Omental fat pad (tissue), 4 donors: Measurements from ENCODE around the gene SHISA7. TPM values are rescaled to one million over a fixed set of nuclear protein-coding genes. Genes with fewer than 3 reads are reported as not detected.
A peak's percentile ranks its signal among the peaks of the same experiment; 100 is the strongest.

ENCODE experiments used
- ATAC-seq: fragments of 150-250 bp; one replicate; pipeline ENCODE4 v1.9.1; 2016; ENCODE audit warnings: mild to moderate bottlenecking, moderate library complexity; ENCODE audit not compliant: low FRiP score
- DNase-seq: peaks from one replicate; pipeline ENCODE4 v3.0.0-alpha.2; 2019; ENCODE audit warnings: low spot score
- CTCF ChIP-seq, 3 donors: fragments of 450-650 bp; IDR thresholded peaks; one replicate each; pipeline ENCODE4 v1.5.1; 2016 to 2017; ENCODE audit warnings: antibody characterized with exemption in 3 of 3, mild to moderate bottlenecking in 3 of 3, moderate library complexity in 2 of 3
- total RNA-seq, 4 donors: library from RNA; depleted of rRNA; stranded (reverse); fragments of >200 nt; gene quantifications; one replicate each; pipeline ENCODE4 v1.1.0, GENCODE V29; 2016

SHISA7 gene
- total RNA-seq, 4 donors from 2014 or later = not detected

GRCh38 chr19:55391191-55391670, 51.9 kb downstream of the SHISA7 start:
- no peak for ATAC-seq
- DNase-seq = no peak
- no peak for TF ChIP-seq CTCF (IDR thresholded peaks at IDR 0.05)

GRCh38 chr19:55390461-55390880, 52.6 kb downstream of the SHISA7 start:
- no peak for ATAC-seq
- no peak for DNase-seq
- TF ChIP-seq CTCF (IDR thresholded peaks at IDR 0.05) = no peak

DNA sequence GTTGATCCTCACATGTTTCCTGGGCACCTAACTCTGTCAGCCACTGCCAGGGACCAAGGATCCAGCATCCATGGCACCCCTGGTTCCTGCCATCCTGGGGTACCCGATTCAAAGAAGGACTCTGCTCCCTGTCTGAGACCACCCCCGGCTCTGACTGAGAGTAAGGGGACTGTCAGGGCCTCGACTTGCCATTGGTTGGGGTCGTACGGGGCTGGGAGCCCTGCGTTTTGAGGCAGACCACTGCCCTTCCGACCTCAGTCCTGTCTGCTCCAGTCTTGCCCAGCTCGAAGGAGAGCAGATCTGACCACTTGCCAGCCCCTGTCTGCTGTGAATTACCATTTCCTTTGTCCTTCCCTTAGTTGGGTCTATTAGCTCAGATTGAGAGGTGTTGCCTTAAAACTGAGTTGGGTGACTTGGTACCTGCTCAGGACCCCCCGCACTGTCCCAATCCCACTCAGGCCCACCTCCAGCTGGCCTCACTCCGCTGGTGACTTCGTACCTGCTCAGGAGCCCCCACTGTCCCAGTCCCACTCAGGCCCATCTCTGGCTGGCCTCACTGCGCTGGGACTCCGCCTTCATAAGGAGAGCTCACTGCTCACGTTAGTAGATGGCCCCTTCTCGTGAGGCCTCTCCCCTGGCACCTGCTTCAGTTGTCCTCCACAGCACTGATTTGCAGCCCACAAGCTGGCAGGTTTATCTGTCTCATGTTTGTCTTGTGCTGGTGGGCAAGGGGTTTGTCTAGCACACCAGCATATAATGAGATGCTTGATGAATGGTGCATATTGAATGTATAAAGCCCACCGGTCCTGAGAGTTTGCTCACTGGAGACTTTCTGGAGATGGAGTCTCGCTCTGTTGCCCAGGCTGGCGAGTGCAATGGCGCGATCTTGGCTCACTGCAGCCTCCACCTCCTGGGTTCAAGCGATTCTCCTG, 53.4 kb downstream of the SHISA7 start:
- ATAC-seq = no peak
- DNase-seq = no peak
- no peak for TF ChIP-seq CTCF (IDR thresholded peaks at IDR 0.05)

DNA sequence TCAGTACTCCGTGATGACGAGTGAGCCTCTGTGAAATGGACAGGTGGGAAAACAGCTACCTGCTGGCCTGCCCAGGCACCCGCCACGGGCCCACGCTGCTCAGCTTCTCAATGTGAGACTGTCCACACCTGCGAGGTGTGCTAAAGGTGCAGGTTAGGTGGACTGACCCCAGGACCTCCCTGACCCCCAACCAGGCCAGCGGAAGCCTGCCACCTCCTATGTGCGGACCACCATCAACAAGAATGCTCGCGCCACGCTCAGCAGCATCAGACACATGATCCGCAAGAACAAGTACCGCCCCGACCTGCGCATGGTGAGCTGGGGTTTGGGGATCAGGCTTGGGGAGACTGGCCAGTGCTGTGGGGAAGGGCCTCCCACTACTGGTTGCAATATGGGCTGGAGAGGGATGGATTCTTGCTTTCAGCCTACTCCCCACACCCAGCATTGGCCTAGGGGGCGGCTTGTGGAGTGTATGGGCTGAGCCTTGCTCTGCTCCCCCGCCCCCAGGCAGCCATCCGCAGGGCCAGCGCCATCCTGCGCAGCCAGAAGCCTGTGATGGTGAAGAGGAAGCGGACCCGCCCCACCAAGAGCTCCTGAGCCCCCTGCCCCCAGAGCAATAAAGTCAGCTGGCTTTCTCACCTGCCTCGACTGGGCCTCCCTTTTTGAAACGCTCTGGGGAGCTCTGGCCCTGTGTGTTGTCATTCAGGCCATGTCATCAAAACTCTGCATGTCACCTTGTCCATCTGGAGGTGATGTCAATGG, 55.2 kb downstream of the SHISA7 start:
- ATAC-seq (no peak), DNase-seq (no peak)
- TF ChIP-seq CTCF (IDR thresholded peaks at IDR 0.05) = no peak

GRCh38 chr19:55386493-55386971, 56.6 kb downstream of the SHISA7 start:
- no peak for TF ChIP-seq CTCF (IDR thresholded peaks at IDR 0.05)
- DNase-seq = no peak
- no peak for ATAC-seq

DNA sequence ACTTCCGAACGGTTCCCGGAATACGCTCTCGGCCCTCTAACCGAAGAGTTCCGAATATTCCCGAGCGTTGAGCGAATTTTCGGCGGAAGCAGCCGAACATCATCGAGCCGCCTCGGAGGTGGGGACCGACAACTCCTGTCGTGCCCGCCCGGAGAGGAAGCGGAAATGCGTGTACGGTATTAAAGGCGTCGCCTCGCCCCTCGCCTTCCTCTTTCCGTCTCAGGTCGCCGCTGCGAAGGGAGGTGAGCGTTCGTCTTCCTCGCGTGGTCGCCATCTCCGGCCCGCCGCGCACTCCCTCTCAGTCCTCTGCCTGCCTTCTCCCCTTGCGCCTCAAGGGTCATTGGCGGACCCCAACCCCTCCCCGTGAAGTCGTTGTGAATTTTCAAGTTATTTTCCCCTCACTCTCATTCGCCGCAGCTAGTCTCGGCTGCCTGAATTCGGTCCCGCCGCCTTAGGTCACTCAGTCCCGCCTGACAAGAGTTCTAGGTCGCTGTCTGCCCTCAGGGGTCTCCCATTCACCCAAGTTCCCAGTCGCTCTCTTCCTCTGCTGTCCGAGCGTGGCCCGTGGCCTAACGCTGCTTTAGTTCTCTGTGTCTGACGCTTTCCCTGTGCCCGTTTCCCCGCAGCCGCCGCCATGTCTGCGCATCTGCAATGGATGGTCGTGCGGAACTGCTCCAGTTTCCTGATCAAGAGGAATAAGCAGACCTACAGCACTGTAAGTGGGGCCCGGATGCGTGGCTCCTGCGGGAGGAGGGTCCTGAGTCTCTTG, 57.2 kb downstream of the SHISA7 start, which contains the start of gene RPL28:
Gene RPL28, plus strand, starts transcription at position 209 of the 769 bp plus-strand sequence. Its CDS starts 426 bp downstream, at position 635.
- DNase-seq (peak; percentile 94), ATAC-seq (peak; percentile 87)
- no peak for TF ChIP-seq CTCF (IDR thresholded peaks at IDR 0.05)
